DOHH2 (cell line): ENCODE data around the gene SLC6A8.

ENCODE experiments used
- CTCF ChIP-seq: fragments of 200-600 bp; sonication (generic); IDR thresholded peaks from one replicate; pipeline ENCODE4 v1.5.1; 2014; ENCODE audit warnings: antibody characterized with exemption, mild to moderate bottlenecking, low read depth, low read length; ENCODE audit not compliant: poor library complexity, severe bottlenecking
- EZH2phosphoT487 ChIP-seq: fragments of 200-600 bp; sonication (generic); IDR thresholded peaks from 2 replicates; pipeline ENCODE4 v1.6.1; 2017; ENCODE audit warnings: borderline replicate concordance, mild to moderate bottlenecking, antibody characterized with exemption, low read length, moderate library complexity, mixed read lengths

DNA sequence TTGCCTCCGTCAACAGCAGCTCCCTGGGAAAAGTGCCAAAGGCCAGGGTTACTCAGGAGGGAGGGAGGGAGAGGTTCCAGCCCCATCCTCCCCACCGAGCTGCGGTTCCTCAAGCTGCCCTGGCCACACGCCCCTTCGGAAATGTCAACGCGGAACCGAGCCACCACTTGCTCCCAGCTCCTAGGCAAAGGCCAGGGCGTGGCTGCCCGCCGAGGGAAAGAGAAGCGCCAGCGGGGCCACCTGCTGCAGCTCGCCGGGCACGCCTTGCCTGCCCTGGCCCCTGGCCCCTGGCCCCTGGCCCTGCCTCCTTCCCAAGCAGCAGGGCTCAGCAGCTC lies 15.3 kb downstream of the SLC6A8 start:
- TF ChIP-seq CTCF: no peak
- no peak for TF ChIP-seq EZH2phosphoT487
